NCI-H526 treated with DMSO at 0.1 percent for 48 hours (cell line): ENCODE results near the gene PTCH2.
A peak's percentile ranks its signal among the peaks of the same experiment; 100 is the strongest.
"Not testable (repeated sequence)": the region's sequence is repeated elsewhere in the genome, so short reads cannot be mapped to it uniquely, and the experiment has no call there.

Experiments used
- DNase-seq: peaks from one replicate; lab custom pipeline; 2025; lab: John Stamatoyannopoulos, UW

Gene PTCH2

DNA sequence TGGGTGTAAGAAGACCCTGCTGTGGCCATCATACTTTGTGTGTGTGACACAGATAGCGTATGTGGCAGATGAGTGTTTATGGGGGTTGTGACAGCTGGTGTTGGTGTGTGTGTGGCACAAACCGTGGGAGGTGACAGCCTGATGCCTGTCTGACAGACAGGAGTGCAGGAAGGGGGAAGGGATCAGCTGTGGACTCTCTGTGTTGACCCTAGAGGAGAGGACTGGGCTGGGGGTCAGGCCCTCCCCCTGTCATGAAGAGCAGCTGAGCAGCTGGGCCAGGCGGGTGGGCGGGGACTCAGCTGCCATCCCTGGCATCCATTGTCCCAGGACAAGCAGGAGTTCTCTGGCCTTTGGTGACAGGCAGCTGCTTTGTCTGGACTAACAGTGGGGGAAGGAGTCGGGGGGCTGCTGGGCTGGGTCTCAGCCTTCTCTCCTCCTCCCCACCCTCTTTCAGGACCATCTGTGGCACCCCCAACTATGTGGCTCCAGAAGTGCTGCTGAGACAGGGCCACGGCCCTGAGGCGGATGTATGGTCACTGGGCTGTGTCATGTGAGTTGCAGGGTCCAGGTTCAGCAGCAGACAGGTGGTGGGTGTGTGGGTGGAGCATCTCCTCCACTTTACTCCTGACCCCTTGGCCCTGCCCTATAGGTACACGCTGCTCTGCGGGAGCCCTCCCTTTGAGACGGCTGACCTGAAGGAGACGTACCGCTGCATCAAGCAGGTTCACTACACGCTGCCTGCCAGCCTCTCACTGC, 40.6 kb downstream of the PTCH2 start:
- DNase-seq: no peak

DNA sequence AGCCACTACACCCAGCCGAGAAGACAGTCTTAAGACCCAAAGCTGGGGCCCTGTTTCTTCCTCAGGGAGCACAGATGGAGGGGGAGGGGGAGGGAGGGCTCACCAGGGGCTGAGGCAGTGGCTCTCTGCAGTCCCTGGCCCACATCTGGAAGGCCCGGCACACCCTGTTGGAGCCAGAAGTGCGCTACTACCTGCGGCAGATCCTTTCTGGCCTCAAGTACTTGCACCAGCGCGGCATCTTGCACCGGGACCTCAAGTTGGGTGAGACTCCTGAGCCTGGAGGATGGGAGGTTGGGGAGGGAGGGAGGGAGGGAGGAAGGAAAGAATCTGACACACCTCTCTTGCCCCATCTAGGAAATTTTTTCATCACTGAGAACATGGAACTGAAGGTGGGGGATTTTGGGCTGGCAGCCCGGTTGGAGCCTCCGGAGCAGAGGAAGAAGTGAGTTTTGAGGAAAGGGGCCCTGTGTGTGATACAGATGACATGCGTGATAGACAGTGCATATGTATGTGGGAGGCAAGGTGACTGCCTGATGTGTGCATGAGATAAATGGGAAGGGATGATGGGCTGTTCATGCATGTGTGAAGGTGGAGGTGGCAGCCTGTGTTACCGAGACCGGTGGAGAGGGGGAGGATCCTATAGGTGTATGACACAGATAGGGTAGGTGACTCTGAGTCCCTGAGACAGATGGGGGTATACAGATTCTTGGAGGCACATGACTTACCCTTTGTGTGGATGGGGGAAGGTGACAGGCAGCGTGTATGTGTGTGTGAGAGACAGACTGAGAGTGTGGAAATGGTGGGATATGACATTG, 41.4 kb downstream of the PTCH2 start:
- DNase-seq: no peak

DNA sequence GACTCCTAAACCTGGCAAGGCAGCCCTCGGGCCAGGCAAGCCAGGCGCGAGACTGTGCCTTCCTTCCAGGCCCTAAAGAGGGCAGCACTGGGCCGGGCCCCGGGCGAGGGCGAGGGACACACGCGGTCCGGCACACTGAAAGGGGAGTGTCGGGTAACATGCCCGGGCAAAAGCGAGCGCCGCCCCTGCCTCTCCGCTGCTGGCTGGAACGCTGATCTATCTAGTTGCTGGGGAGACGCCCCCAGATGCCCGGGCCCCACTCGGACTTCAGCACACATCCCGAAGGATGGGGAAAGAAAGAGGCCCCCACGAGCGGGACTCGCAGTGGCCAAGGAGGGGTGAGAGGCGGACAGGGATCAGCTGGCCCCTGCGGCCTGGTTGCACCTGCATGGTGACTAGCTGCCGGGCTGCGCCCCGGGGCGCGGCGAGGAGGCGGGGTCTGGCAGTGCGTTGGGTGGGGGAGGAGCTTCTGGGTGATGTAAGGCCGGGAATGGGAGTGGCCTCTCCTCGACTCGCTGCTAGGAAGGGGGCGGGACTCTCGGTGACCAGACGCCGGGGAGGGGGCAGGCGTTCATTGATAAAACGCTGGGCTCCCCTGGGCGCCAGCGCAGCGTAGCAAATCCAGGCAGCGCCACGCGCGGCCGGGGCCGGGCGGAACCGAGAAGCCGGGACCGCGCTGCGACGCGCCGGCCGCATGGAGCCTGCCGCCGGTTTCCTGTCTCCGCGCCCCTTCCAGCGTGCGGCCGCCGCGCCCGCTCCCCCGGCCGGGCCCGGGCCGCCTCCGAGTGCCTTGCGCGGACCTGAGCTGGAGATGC, 43.1 kb downstream of the PTCH2 start, which contains the start of gene PLK3:
Gene PLK3 (plus strand): TSS at position 608 of the 815 bp plus-strand sequence. CDS start 87 bp downstream, at position 695.
- DNase-seq: peak; percentile 99

GRCh38 chr1:44798481-44799365, 44.3 kb downstream of the PTCH2 start:
- DNase-seq: no peak

- not testable (repeated sequence) for DNase-seq
Observed at GRCh38 chr1:44797886-44798285, 45.2 kb downstream of the PTCH2 start.

DNA sequence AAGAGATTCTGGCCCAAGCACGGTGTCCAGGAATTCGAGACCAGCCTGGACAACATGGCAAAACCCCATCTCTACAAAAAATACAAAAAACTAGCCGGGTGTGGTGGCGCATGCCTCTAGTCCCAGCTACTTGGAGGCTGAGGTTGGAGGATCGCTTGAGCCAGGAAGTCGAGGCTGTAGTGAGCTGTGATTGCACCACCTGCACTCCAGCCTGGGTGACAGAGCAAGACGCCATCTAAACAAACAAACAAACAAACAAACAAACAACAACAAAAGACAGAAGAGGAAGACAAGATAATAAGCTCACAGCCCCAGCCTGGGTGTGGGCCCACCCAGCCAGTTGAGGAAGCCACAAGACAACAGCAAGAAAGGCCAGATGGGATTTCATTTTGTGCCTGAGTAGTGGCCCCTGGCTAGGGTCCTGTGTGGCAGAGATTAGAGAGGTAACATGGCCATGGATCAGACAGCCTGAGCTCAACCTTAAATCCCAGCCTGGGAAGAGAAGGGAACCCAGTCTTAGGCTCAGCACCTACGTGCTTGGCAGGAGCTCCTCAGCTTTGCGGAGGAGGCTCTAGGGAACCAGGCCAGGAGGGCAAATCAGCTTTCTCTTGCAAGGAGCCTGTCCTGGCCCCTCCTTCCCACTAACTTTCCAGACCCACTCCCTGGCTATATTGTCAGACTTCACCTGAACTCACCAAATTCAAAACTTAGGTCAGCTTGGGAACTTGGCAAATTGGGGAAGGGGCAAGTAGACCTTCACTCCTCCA, 50.1 kb downstream of the PTCH2 start:
- DNase-seq: no peak

- DNase-seq: no peak
Observed at GRCh38 chr1:44790968-44791801, 51.9 kb downstream of the PTCH2 start.

DNA sequence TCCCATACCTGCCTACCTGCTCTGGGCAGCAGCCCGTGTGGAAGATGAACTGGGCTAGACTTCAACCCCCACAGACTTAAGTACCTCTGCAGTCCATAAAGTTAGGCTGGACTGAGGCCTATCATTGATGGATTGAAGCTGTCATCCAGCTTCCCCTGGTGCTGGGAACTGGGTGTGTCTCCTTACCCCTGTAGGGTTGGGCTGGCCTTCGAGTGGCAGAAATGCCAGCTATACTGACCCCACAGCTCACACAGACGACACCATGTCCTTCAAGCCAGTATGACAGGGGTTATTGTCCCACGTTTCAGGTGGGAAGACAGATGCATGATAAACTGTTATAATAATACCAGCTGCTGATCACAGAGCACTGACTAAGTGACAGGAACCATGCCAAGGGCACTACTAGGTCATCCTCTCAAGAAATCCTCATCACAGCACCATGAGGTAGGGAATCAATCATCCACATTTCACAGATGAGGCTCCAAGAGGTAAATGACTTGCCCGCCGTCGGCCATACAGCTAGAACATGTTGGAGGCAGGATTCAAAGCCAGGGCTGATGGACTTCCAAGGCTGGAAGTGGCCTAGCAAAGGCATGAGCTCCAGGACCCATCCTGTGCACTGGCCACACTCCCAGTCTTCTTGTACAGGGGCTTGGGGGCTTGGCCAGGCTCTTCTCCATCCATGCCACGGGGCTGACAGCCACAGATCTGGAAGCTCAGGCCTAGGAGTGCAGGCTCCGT, 54.8 kb downstream of the PTCH2 start, which contains the start of gene BEST4:
Gene BEST4 (minus strand): TSS at position 51 of the 741 bp plus-strand sequence. CDS start 465 bp downstream, outside the sequence.
- DNase-seq: no peak

DNA sequence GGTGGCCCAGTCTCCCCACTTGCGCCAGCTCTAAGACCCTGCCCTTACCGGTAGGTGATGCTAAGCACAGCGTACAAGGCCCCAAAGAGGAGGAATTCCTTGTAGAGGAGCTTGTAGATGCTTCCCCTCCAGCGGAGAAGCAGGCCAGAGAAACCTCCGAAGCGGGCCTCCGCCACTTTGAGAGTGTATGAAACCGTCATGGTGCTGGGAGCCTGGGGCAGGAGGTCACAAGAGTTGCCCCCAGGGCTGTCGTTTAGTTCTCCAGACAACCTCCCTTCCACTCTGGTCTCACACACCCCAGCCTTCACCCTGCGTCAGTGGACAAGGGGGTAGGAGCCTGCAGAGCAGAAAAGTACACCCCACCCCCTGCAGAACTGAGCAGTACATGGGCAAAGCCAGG, 55.5 kb downstream of the PTCH2 start:
- DNase-seq: no peak

DNA sequence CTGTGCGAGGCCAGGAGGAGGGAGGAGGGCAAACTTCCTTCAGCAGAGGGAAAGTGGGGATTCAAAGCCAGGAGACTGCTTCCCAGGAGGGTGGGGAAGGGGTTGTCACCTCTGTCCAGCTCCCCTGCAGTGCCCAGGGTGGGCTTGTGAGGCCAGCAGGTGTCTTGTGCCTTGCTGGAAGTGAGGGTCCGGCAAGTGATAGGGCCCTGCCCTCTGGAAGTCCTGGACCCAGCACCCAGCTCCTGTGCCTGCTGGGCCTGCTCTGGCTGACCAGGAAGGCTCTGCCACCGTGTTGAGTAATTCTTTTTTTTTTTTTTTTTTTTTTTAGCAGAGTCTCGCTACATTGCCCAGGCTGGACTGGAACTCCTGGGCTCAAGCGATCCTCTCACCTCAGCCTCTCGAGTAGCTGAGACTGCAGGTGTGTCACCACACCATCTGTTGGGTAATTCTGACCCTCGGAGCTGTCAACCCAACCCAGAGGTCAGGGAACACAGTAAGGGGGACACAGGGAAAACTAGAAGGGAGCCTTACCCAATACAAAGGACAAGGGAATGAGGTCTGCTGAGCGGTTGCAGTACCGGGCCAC, 56.1 kb downstream of the PTCH2 start:
- DNase-seq: no peak

DNA sequence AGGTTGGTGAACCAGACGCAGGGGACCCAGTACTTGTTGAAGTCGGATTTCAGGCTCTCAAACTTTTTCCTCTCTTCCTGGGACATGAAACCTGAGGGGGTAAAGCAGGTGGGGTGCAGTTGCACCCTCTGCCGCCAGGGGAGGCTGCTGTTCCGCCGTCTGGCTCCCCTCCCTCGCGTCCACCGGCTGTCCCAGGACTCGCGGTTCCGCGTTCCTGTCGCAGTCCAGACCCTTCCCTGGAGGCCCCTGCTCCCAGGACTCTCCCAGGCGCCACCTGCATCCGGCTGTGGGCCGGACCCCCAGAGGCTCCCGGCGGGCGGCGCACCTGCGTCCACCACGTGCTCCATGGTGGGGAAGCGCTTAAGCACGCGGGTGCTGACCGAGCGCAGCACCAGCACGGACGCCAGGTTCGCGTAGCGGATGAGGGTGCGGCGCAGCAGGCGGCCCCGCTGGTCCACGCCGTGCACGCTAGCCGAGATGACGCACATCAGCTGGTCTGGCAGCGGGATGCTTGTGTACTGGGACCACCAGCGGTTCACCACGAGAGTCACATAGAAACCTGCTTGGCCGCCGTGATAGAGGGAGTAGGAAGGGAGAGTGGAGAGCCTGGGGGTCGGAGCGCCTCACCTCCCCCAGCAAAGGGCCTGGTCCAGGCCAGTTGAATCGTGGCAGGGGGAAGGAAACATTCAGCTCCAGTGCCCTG, 56.8 kb downstream of the PTCH2 start:
- DNase-seq: peak; percentile 81

- no peak for DNase-seq
Observed at GRCh38 chr1:44785501-44786137, 57.4 kb downstream of the PTCH2 start.

DNA sequence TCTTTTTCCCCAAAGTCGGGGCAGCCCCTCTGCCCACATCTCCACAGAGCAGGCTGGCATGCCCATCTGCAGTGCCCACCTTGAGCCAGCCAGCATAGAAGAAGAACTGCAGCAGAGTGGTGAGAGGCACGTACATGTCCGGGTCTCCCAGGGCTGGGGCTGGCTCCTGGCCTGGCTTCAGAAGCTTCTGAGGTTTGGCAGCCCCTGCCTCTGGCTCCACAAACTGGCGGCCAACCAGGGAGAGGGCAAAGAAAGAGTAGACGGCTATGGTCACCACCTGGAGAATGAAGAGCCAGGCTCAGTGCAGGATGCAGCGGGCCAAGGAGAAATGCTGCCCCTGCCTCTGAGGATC, 58.0 kb downstream of the PTCH2 start:
- DNase-seq: no peak

DNA sequence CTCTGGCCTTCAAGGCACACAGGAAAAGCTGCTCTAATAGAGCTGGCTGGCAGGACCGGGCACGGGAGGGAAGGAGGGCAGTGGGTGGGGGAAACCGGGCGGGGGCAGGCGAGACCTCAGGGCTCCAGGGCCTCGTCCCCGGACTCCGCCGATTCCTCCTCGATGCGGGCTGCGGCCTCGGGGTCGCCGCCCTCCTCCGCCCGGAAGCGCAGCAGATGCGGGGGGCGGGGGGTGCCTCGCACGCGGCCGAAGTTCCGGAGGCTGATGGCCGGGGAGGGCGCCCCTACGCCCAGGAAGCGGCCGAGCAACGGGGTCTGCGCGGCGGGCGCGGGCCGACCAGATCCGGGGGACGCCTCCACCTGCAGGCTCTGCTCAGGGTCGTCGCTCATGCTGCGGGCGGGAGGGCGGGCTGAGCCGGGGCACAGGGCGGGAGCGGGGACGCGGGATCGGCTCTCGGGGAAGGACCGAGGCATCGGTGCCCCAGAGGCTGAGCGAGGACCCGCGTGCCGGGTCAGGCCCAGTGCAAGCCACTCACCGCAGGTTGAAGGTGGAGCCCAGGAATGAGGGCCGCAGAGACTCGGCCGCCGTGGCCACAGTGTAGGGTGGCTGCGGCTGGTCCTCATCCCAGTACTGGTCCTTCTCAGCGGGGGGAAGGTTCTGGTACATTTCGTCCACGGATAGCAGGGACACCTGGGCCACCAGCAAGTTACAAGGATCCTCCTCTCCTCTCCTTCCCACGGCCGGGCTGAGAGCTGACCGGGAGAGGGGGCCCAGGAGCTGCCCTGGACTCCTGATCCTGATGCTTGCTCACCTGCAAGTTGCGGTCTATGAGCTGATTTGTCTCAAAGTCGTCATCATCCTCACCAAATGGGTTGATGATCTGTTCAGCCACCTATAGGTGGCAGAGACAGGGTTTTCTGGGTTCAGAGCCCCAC, 58.7 kb downstream of the PTCH2 start:
- no peak for DNase-seq

- no peak for DNase-seq
Observed at GRCh38 chr1:44783697-44784093, 59.4 kb downstream of the PTCH2 start.

GRCh38 chr1:44780583-44781121, 62.4 kb downstream of the PTCH2 start:
- DNase-seq: no peak
